Measurements from ENCODE around the gene IRF1. TPM values are rescaled to one million over a fixed set of nuclear protein-coding genes. Genes with fewer than 3 reads are reported as not detected.

IRF1 gene
- total RNA-seq, 1 experiment from 2014 or later: 48.9 TPM

DNA sequence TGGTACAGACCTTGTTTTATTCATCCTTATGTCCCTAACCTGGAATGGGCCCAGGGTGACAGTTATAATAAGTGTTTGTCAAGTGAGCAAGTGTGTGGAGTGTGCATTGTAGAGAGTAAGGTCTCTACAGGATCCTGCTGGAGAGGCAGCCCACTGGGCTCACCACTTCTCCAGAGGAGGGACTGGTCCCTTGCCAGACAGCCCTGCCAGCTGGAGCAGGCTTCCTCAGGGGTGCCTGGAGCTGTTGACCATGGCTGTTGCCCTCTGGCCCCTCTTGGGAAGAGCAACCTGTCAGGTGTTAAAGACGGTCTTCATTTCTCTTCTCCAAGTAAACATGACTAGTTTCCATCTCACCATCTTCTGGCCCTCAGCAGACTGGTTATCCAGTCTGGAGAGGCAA, 20.0 kb downstream of the IRF1 start:
- in situ Hi-C loops (cut with HindIII; ENCODE audit: low pct_unique_long_range_greater_than_20kb, low sequenced_read_pairs) (no loop called here), intact Hi-C loops (cut with micrococcal nuclease; ENCODE audit: unreplicated experiment) (no loop called here)
- Histone ChIP-seq H3K4me1 (ENCODE audit: control insufficient read depth, insufficient read depth, low read length) (peaks cover 17% of the 10 kb centered on the region), H3K4me3 (ENCODE audit: low read depth in 2 of 2, low read length in 2 of 2) (no peak overlapping the region), H3K36me3 (ENCODE audit: control insufficient read depth, insufficient read depth, low read length) (no peaks in the 10 kb centered on the region), H3K9me3 (ENCODE audit: control insufficient read depth, insufficient read depth, low read depth, low read length) (no peaks in the 10 kb centered on the region), H3K27me3 (ENCODE audit: control insufficient read depth, insufficient read depth, low read length) (no peaks in the 10 kb centered on the region), H3K27ac (ENCODE audit: low read length) (no peak overlapping the region; the same call in 1 of the 2 replicates)
- no peak for ATAC-seq
- BruUV-seq (replicated peaks): no TSS peak
- DNase-seq (ENCODE audit: low read depth, low spot score): no peak
- CTCF ChIA-PET: no interaction called here
- TF ChIP-seq, protein P1, sequence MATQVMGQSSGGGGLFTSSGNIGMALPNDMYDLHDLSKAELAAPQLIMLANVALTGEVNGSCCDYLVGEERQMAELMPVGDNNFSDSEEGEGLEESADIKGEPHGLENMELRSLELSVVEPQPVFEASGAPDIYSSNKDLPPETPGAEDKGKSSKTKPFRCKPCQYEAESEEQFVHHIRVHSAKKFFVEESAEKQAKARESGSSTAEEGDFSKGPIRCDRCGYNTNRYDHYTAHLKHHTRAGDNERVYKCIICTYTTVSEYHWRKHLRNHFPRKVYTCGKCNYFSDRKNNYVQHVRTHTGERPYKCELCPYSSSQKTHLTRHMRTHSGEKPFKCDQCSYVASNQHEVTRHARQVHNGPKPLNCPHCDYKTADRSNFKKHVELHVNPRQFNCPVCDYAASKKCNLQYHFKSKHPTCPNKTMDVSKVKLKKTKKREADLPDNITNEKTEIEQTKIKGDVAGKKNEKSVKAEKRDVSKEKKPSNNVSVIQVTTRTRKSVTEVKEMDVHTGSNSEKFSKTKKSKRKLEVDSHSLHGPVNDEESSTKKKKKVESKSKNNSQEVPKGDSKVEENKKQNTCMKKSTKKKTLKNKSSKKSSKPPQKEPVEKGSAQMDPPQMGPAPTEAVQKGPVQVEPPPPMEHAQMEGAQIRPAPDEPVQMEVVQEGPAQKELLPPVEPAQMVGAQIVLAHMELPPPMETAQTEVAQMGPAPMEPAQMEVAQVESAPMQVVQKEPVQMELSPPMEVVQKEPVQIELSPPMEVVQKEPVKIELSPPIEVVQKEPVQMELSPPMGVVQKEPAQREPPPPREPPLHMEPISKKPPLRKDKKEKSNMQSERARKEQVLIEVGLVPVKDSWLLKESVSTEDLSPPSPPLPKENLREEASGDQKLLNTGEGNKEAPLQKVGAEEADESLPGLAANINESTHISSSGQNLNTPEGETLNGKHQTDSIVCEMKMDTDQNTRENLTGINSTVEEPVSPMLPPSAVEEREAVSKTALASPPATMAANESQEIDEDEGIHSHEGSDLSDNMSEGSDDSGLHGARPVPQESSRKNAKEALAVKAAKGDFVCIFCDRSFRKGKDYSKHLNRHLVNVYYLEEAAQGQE (IDR thresholded peaks at IDR 0.05; ENCODE audit: insufficient read depth in 1 of 2, low read depth in 2 of 2, low read length in 1 of 2): no peak
- POLR2A ChIA-PET: no interaction called here

DNA sequence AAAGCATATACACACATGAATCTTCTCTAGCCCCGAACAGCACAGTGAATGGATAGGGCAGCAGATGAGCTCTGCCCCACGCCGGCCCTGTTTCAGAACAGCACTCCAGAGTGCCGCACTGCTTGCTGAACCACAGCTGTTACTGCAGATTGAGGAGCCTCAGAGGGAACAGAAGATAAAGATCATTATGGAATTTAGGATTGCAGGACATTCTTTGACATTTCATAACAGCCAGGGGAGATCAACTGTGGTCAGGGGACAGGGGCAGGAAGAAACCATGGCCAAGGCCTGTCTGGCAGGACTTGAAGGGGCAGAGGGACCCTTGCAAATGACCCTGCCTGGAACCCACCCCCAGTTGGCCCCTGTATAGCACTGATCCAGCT, 20.6 kb downstream of the IRF1 start:
- DNase-seq (ENCODE audit: low read depth, low spot score): no peak
- ChIA-PET CTCF (no interaction called here), POLR2A (no interaction called here)
- H3K9me3 ChIP-seq (ENCODE audit: control insufficient read depth, insufficient read depth, low read depth, low read length): no peaks in the 10 kb centered on the region
- no TSS peak for BruUV-seq (replicated peaks)
- in situ Hi-C loops (cut with HindIII; ENCODE audit: low pct_unique_long_range_greater_than_20kb, low sequenced_read_pairs) (no loop called here), intact Hi-C loops (cut with micrococcal nuclease; ENCODE audit: unreplicated experiment) (no loop called here)
- no peaks in the 10 kb centered on the region for H3K36me3 ChIP-seq (ENCODE audit: control insufficient read depth, insufficient read depth, low read length)
- no peak for TF ChIP-seq SIN3A (IDR thresholded peaks at IDR 0.05; ENCODE audit: borderline replicate concordance, insufficient read depth, low read depth, low read length)
- TF ChIP-seq TCF7L2 (IDR thresholded peaks at IDR 0.05; ENCODE audit: low read depth, low read length): no peak
- TF ChIP-seq POLR2AphosphoS5 (IDR thresholded peaks at IDR 0.05; ENCODE audit: low read depth, low read length): no peak
- TF ChIP-seq, protein P2, sequence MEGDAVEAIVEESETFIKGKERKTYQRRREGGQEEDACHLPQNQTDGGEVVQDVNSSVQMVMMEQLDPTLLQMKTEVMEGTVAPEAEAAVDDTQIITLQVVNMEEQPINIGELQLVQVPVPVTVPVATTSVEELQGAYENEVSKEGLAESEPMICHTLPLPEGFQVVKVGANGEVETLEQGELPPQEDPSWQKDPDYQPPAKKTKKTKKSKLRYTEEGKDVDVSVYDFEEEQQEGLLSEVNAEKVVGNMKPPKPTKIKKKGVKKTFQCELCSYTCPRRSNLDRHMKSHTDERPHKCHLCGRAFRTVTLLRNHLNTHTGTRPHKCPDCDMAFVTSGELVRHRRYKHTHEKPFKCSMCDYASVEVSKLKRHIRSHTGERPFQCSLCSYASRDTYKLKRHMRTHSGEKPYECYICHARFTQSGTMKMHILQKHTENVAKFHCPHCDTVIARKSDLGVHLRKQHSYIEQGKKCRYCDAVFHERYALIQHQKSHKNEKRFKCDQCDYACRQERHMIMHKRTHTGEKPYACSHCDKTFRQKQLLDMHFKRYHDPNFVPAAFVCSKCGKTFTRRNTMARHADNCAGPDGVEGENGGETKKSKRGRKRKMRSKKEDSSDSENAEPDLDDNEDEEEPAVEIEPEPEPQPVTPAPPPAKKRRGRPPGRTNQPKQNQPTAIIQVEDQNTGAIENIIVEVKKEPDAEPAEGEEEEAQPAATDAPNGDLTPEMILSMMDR (IDR thresholded peaks at IDR 0.05): no peak
- TF ChIP-seq, protein P1 (IDR thresholded peaks at IDR 0.05; ENCODE audit: insufficient read depth in 1 of 2, low read depth in 2 of 2, low read length in 1 of 2): no peak
- no peak for ATAC-seq
- H3K27ac ChIP-seq (ENCODE audit: low read length): no peak overlapping the region; the same call in 1 of the 2 replicates
- no peak overlapping the region for H3K4me3 ChIP-seq (ENCODE audit: low read depth in 2 of 2, low read length in 2 of 2)
- H3K4me1 ChIP-seq (ENCODE audit: control insufficient read depth, insufficient read depth, low read length): peaks cover 14% of the 10 kb centered on the region
- H3K27me3 ChIP-seq (ENCODE audit: control insufficient read depth, insufficient read depth, low read length): no peaks in the 10 kb centered on the region
